Endothelial cell of umbilical vein (primary cell): ENCODE measurements around the gene PCDHGA5. TPM values are rescaled to one million over a fixed set of nuclear protein-coding genes. Genes with fewer than 3 reads are reported as not detected.

Experiments
- BruUV-seq: library from RNA; stranded (reverse); fragments of 400-500 nt; replicated peaks from 2 replicates; lab custom pipeline; 2021; lab: Mats Ljungman, UMichigan
- CTCF ChIA-PET: fragments of 300-600, 350-600 bp; sonication (Branson Sonifier 250); formaldehyde crosslinking; loops from one replicate; lab custom pipeline; 2021; ENCODE audit warnings: antibody characterized with exemption, inconsistent platforms; lab: Charles Lee
- POLR2A ChIA-PET: fragments of 300-600, 350-600 bp; sonication (Branson Sonifier 250); formaldehyde crosslinking; loops from one replicate; lab custom pipeline; 2021; ENCODE audit warnings: antibody characterized with exemption, inconsistent platforms; lab: Charles Lee
- DNase-seq: peaks from one replicate; pipeline ENCODE4 v3.0.0-alpha.2; 2011; ENCODE audit warnings: low read depth, low spot score
- FAIRE-seq: peaks from 2 replicates; lab custom pipeline; 2011; peaks lifted over from hg19 to GRCh38; lab: Jason Lieb, UNC
- H2AFZ ChIP-seq: 2 replicates; pipeline ENCODE4 v1.6.0; 2012; ENCODE audit warnings: low read depth, low read length, control low read depth, inconsistent platforms
- H3K27ac ChIP-seq: 2 replicates; pipeline ENCODE4 v1.5.1; 2011; ENCODE audit warnings: low read depth, mild to moderate bottlenecking, control low read depth, low read length, moderate library complexity; ENCODE audit not compliant: insufficient read depth
- H3K27me3 ChIP-seq, 2 experiments: 2 replicates each; pipeline versions ENCODE4 v1.6.0 to v1.6.1; 2011; ENCODE audit warnings: low read length in 2 of 2, mixed read lengths in 1 of 2; ENCODE audit not compliant: control insufficient read depth in 2 of 2, insufficient read depth in 2 of 2
- H3K36me3 ChIP-seq, 2 experiments: 2 replicates in 1 of 2; 3 replicates in 1 of 2; pipeline ENCODE4 v1.5.1; 2011; ENCODE audit warnings: low read length in 2 of 2, mild to moderate bottlenecking in 1 of 2, moderate library complexity in 1 of 2; ENCODE audit not compliant: control insufficient read depth in 2 of 2, insufficient read depth in 2 of 2; ENCODE audit errors: extremely low read depth in 1 of 2
- H3K4me1 ChIP-seq: 3 replicates; pipeline ENCODE4 v1.5.1; 2011; ENCODE audit warnings: mild to moderate bottlenecking, low read length; ENCODE audit not compliant: control insufficient read depth, insufficient read depth; ENCODE audit errors: extremely low read depth
- H3K4me2 ChIP-seq: 2 replicates; pipeline ENCODE4 v1.6.1; 2011; ENCODE audit warnings: low read length, control low read depth, mixed read lengths; ENCODE audit not compliant: insufficient read depth
- H3K4me3 ChIP-seq, 3 experiments: fragments of 200-600 bp in 1 of 3; sonication (generic), shearing (Covaris generic) in 1 of 3; replicated peaks in 1 of 3; 2 replicates each; pipeline ENCODE4 v1.5.1; 2011 to 2016; ENCODE audit warnings: control low read depth in 3 of 3, low read length in 3 of 3, mild to moderate bottlenecking in 2 of 3, inconsistent platforms in 1 of 3, low read depth in 1 of 3, moderate library complexity in 1 of 3; ENCODE audit not compliant: insufficient read depth in 1 of 3
- H3K79me2 ChIP-seq: 2 replicates; pipeline ENCODE4 v1.6.0; 2012; ENCODE audit warnings: low read length, inconsistent platforms; ENCODE audit not compliant: control insufficient read depth, insufficient read depth
- H3K9ac ChIP-seq: replicated peaks from 2 replicates; pipeline ENCODE3; 2011; ENCODE audit warnings: low read length, control low read depth; ENCODE audit not compliant: insufficient read depth; ENCODE audit errors: extremely low read depth
- H3K9me1 ChIP-seq: replicated peaks from 3 replicates; pipeline ENCODE4 v1.6.0; 2011; ENCODE audit warnings: mild to moderate bottlenecking, low read length; ENCODE audit not compliant: control insufficient read depth, insufficient read depth; ENCODE audit errors: extremely low read depth
- H3K9me3 ChIP-seq: replicated peaks from 2 replicates; pipeline ENCODE4 v1.5.1; 2012; ENCODE audit warnings: low read length, inconsistent platforms; ENCODE audit not compliant: control insufficient read depth, insufficient read depth
- H4K20me1 ChIP-seq: replicated peaks from 2 replicates; pipeline ENCODE3; 2011; ENCODE audit warnings: mild to moderate bottlenecking, low read length; ENCODE audit not compliant: control insufficient read depth, insufficient read depth; ENCODE audit errors: extremely low read depth
- CTCF ChIP-seq, 2 donors: IDR thresholded peaks; 1 replicate in 1 of 2; 2 replicates in 1 of 2; pipeline ENCODE4 v1.5.1; 2011; ENCODE audit warnings: low read length in 2 of 2, mild to moderate bottlenecking in 2 of 2, moderate library complexity in 2 of 2, control low read depth in 1 of 2, inconsistent platforms in 1 of 2, low read depth in 1 of 2; ENCODE audit not compliant: insufficient read depth in 1 of 2; ENCODE audit errors: extremely low read depth in 1 of 2
- EZH2 ChIP-seq: IDR thresholded peaks from 2 replicates; pipeline ENCODE4 v1.6.1; 2012; ENCODE audit warnings: borderline replicate concordance, low read depth, mild to moderate bottlenecking, moderate library complexity, low read length, inconsistent platforms; ENCODE audit not compliant: severe bottlenecking
- FOS ChIP-seq: IDR thresholded peaks from 2 replicates; pipeline ENCODE4 v1.6.1; 2011; ENCODE audit warnings: mild to moderate bottlenecking, low read length, moderate library complexity, borderline replicate concordance; ENCODE audit not compliant: insufficient read depth
- MAX ChIP-seq: IDR thresholded peaks from 2 replicates; pipeline ENCODE4 v1.6.1; 2011; ENCODE audit not compliant: insufficient read depth, insufficient read length
- MYC ChIP-seq: IDR thresholded peaks from one replicate; pipeline ENCODE4 v1.6.1; 2011; ENCODE audit warnings: mild to moderate bottlenecking, low read depth, low read length
- POLR2A ChIP-seq: IDR thresholded peaks from 2 replicates; pipeline ENCODE4 v1.6.1; 2012; ENCODE audit warnings: low read depth, mild to moderate bottlenecking, control low read depth, low read length
- dilution Hi-C: fragments of 300-500 bp; cut with MboI; formaldehyde crosslinking; loops from one replicate; pipeline ENCODE4 v1.15.0; 2019; ENCODE audit warnings: low sequenced_read_pairs; ENCODE audit not compliant: extremely low pct_ligation_motif_present
- intact Hi-C: fragments of 100-400 bp; cut with micrococcal nuclease; formaldehyde crosslinking; loops from one replicate; pipeline ENCODE4 v1.10.0; 2022
- polyA plus RNA-seq, 4 experiments: library from polyadenylated mRNA; depleted of rRNA in 3 of 4; stranded (reverse) in 3 of 4; unstranded in 1 of 4; fragments of >200 nt; gene quantifications; 2 replicates each; pipeline versions ENCODE4 v1.2.1 to v1.2.3, GENCODE V29; 2011 to 2012; ENCODE audit warnings: missing spikeins in 1 of 4
- total RNA-seq: library from RNA; stranded (reverse); gene quantifications from 2 replicates; pipeline ENCODE4 v1.2.3, GENCODE V29; 2021

Gene PCDHGA5
- total and polyA plus RNA-seq, 2 donors (not counting 3 experiments of a cell fraction or from before 2014, with no cell fraction given): 0.36 to 0.93 TPM

GRCh38 chr5:141392429-141393198, 28.7 kb downstream of the PCDHGA5 start, which contains the start of gene PCDHGA8:
Gene PCDHGA8, plus strand, starts transcription at chr5:141392633. Its CDS starts 181 bp downstream, at chr5:141392814.
- intact Hi-C loops: no loop called here
- FAIRE-seq: peak; percentile 26
- H3K9me3 ChIP-seq: peaks cover 2% of the 10 kb centered on the region
- H3K27me3 ChIP-seq: peaks cover 28 to 76% of the 10 kb centered on the region in 2 experiments
- H3K4me3 ChIP-seq: no peak within 1 kb of the TSS
- H3K9me1 ChIP-seq: no peaks in the 10 kb centered on the region
- no peaks in the 10 kb centered on the region for H4K20me1 ChIP-seq
- dilution Hi-C loops: no loop called here
- CTCF ChIA-PET: interaction anchor here (0.8 to 3.7 kb wide), 5 partner anchors 19 to 171 kb away, joined by 3 to 16 read pairs (median 4); partner anchors contain the start of genes PCDHGA10, PCDHGA3 and PCDHGA6
- no peak within 1 kb of the TSS for H3K27ac ChIP-seq
- H3K79me2 ChIP-seq: no peaks in the 10 kb centered on the region
- DNase-seq: no peak
- POLR2A ChIA-PET: no interaction called here
- no peak within 1 kb of the TSS for H3K4me2 ChIP-seq
- no peak within 1 kb of the TSS for H2AFZ ChIP-seq
- no peaks in the 10 kb centered on the region for H3K4me1 ChIP-seq
- no peak within 1 kb of the TSS for H3K9ac ChIP-seq
- H3K36me3 ChIP-seq: no peaks in the 10 kb centered on the region
- BruUV-seq: no TSS peak
- TF ChIP-seq CTCF (IDR thresholded peaks at IDR 0.05; ENCODE audit: extremely low read depth in 1 of 2, insufficient read depth in 1 of 2, low read depth in 1 of 2, low read length in 2 of 2) (peak in 1 of 2 donors; percentile 18), MAX (no peak), FOS (no peak), POLR2A (no peak), EZH2 (no peak), MYC (no peak)
